HepG2 (cell line): ENCODE results near the gene NISCH. TPM values are rescaled to one million over a fixed set of nuclear protein-coding genes. Genes with fewer than 3 reads are reported as not detected.

ENCODE experiments used
- ARNT ChIP-seq: fragments of 450-650 bp; IDR thresholded peaks from 2 replicates; pipeline ENCODE4 v1.6.1; 2017
- EED ChIP-seq: sonication (generic); formaldehyde crosslinking; IDR thresholded peaks from 2 replicates; pipeline ENCODE4 v1.5.0; 2020; ENCODE audit warnings: mild to moderate bottlenecking, missing genetic modification reagents
- KAT2B ChIP-seq: fragments of 150-350 bp; IDR thresholded peaks from 2 replicates; pipeline ENCODE4 v1.6.1; 2014; ENCODE audit warnings: low read depth, low read length, borderline replicate concordance
- KDM5B ChIP-seq: sonication (generic); formaldehyde crosslinking; IDR thresholded peaks from 2 replicates; pipeline ENCODE4 v1.4.0; 2020; ENCODE audit warnings: missing genetic modification reagents, mild to moderate bottlenecking, borderline replicate concordance
- NAIF1 ChIP-seq: sonication (generic); formaldehyde crosslinking; IDR thresholded peaks from 2 replicates; pipeline ENCODE4 v1.5.0; 2020; ENCODE audit warnings: mild to moderate bottlenecking, missing genetic modification reagents, borderline replicate concordance
- PHB2 ChIP-seq: fragments of 450-650 bp; IDR thresholded peaks from 2 replicates; pipeline ENCODE4 v1.6.1; 2018; ENCODE audit not compliant: partially characterized antibody
- TBX2 ChIP-seq: sonication (generic); formaldehyde crosslinking; IDR thresholded peaks from 2 replicates; pipeline ENCODE4 v1.5.0; 2020; ENCODE audit warnings: missing genetic modification reagents, mild to moderate bottlenecking, borderline replicate concordance
- ZFY ChIP-seq: sonication (generic); formaldehyde crosslinking; IDR thresholded peaks from 2 replicates; pipeline ENCODE4 v1.4.0; 2020; ENCODE audit warnings: missing genetic modification reagents
- ZNF224 ChIP-seq: sonication (generic); formaldehyde crosslinking; IDR thresholded peaks from 2 replicates; pipeline ENCODE4 v1.5.0; 2020; ENCODE audit warnings: mild to moderate bottlenecking, missing genetic modification reagents
- polyA plus RNA-seq, 8 experiments: library from polyadenylated mRNA; depleted of rRNA in 3 of 8; stranded (reverse) in 7 of 8; unstranded in 1 of 8; fragments of >200 nt; fragmentation: Illumina TruSeq in 4 of 8; extraction: Trizol in 4 of 8; gene quantifications; 2 replicates each; pipeline versions ENCODE4 v1.2.1 to v1.2.3, GENCODE V29; 2011 to 2016; ENCODE audit warnings: low read depth in 4 of 8, missing spikeins in 1 of 8, mixed read lengths in 1 of 8; ENCODE audit not compliant: insufficient read depth in 1 of 8
- total RNA-seq, 5 experiments: library from RNA; depleted of rRNA; stranded (reverse); fragments of >200 nt; fragmentation: Illumina TruSeq; extraction: Trizol; gene quantifications; 2 replicates each; pipeline ENCODE4 v1.2.3, GENCODE V29; 2016; ENCODE audit warnings: low read depth in 1 of 5
- TF ChIP-seq, protein P1 (sequence below): sonication (generic); formaldehyde crosslinking; IDR thresholded peaks from 2 replicates; pipeline ENCODE4 v1.8.1; 2022; ENCODE audit warnings: low read depth, mild to moderate bottlenecking, missing genetic modification reagents
- TF ChIP-seq, protein P2 (sequence below): sonication (generic); formaldehyde crosslinking; IDR thresholded peaks from 2 replicates; pipeline ENCODE4 v1.4.0; 2020; ENCODE audit warnings: missing genetic modification reagents
- TF ChIP-seq, protein P3 (sequence below): sonication (generic); formaldehyde crosslinking; IDR thresholded peaks from 2 replicates; pipeline ENCODE4 v1.4.0; 2020; ENCODE audit warnings: missing genetic modification reagents; ENCODE audit errors: not compliant biosample characterization
- TF ChIP-seq, protein P4 (sequence below): sonication (generic); formaldehyde crosslinking; IDR thresholded peaks from 2 replicates; pipeline ENCODE4 v1.5.1; 2020; ENCODE audit warnings: mild to moderate bottlenecking, missing genetic modification reagents, borderline replicate concordance
- TF ChIP-seq, protein P5 (sequence below): sonication (generic); formaldehyde crosslinking; IDR thresholded peaks from 2 replicates; pipeline ENCODE4 v1.8.0; 2022; ENCODE audit warnings: mild to moderate bottlenecking, missing genetic modification reagents, moderate library complexity

NISCH gene
- total and polyA plus RNA-seq, 2 of the 13 experiments (the other 11 are each of a cell fraction or from before 2014, with no cell fraction given): 27.0 to 47.6 TPM

DNA sequence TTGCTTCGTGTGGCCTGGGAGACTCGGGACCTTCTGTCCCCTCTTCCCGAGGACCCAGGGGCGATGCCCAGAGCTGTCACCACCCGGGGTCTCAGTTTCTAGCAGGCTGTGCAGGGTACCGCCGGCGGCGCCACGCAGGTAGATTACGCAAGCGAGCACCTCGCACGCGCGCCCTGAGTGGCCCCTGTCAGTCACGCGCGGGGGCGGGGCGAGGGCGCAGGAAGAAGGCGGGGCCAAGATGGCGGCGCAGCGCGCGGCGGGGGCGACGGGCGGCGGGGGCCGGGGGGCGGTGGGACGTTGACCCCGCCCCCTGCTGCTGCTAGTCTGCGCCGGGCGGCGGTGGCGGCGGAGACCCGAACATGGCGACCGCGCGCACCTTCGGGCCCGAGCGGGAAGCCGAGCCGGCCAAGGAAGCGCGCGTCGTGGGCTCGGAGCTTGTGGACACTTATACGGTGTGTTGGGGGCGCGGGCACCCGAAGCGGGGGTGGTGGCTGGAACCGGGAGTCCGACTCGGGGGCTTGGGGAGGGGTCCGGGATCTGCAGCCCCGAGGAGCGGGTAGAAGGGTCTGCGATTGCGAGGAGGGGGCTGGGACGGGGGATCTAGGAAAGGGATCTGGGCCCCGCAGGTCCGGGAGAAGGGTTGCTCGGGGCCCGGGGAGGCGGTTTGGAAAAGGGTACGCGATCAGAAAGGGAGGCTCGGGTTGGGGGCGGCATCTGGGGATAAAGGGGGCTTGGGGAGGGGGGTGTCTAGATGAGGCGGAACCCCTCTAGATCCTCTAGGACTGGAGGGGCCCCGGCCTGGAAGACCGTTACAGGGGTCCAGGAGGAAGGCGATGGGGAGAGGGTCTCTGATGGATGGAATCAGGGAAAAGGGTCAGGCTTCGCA lies at the start of gene NISCH (continued):
- TF ChIP-seq, protein P1, sequence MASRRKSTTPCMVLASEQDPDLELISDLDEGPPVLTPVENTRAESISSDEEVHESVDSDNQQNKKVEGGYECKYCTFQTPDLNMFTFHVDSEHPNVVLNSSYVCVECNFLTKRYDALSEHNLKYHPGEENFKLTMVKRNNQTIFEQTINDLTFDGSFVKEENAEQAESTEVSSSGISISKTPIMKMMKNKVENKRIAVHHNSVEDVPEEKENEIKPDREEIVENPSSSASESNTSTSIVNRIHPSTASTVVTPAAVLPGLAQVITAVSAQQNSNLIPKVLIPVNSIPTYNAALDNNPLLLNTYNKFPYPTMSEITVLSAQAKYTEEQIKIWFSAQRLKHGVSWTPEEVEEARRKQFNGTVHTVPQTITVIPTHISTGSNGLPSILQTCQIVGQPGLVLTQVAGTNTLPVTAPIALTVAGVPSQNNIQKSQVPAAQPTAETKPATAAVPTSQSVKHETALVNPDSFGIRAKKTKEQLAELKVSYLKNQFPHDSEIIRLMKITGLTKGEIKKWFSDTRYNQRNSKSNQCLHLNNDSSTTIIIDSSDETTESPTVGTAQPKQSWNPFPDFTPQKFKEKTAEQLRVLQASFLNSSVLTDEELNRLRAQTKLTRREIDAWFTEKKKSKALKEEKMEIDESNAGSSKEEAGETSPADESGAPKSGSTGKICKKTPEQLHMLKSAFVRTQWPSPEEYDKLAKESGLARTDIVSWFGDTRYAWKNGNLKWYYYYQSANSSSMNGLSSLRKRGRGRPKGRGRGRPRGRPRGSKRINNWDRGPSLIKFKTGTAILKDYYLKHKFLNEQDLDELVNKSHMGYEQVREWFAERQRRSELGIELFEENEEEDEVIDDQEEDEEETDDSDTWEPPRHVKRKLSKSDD (CRISPR knock-in tag): peak; percentile 84; the same call in 1 of the 2 replicates
- no peak for TF ChIP-seq PHB2
- TF ChIP-seq ZNF224: no peak
- no peak for TF ChIP-seq KAT2B
- TF ChIP-seq EED (CRISPR knock-in tag): no peak
- no peak for TF ChIP-seq NAIF1 (CRISPR knock-in tag)
- TF ChIP-seq, protein P2, sequence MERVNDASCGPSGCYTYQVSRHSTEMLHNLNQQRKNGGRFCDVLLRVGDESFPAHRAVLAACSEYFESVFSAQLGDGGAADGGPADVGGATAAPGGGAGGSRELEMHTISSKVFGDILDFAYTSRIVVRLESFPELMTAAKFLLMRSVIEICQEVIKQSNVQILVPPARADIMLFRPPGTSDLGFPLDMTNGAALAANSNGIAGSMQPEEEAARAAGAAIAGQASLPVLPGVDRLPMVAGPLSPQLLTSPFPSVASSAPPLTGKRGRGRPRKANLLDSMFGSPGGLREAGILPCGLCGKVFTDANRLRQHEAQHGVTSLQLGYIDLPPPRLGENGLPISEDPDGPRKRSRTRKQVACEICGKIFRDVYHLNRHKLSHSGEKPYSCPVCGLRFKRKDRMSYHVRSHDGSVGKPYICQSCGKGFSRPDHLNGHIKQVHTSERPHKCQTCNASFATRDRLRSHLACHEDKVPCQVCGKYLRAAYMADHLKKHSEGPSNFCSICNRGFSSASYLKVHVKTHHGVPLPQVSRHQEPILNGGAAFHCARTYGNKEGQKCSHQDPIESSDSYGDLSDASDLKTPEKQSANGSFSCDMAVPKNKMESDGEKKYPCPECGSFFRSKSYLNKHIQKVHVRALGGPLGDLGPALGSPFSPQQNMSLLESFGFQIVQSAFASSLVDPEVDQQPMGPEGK: peak; percentile 81
- no peak for TF ChIP-seq ARNT
- TF ChIP-seq, protein P3, sequence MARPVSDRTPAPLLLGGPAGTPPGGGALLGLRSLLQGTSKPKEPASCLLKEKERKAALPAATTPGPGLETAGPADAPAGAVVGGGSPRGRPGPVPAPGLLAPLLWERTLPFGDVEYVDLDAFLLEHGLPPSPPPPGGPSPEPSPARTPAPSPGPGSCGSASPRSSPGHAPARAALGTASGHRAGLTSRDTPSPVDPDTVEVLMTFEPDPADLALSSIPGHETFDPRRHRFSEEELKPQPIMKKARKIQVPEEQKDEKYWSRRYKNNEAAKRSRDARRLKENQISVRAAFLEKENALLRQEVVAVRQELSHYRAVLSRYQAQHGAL (CRISPR knock-in tag): no peak
- TF ChIP-seq ZFY (CRISPR knock-in tag): peak; percentile 37
- TF ChIP-seq KDM5B (CRISPR knock-in tag): peak; percentile 78
- peak; percentile 84 for TF ChIP-seq TBX2 (CRISPR knock-in tag)
- TF ChIP-seq, protein P4, sequence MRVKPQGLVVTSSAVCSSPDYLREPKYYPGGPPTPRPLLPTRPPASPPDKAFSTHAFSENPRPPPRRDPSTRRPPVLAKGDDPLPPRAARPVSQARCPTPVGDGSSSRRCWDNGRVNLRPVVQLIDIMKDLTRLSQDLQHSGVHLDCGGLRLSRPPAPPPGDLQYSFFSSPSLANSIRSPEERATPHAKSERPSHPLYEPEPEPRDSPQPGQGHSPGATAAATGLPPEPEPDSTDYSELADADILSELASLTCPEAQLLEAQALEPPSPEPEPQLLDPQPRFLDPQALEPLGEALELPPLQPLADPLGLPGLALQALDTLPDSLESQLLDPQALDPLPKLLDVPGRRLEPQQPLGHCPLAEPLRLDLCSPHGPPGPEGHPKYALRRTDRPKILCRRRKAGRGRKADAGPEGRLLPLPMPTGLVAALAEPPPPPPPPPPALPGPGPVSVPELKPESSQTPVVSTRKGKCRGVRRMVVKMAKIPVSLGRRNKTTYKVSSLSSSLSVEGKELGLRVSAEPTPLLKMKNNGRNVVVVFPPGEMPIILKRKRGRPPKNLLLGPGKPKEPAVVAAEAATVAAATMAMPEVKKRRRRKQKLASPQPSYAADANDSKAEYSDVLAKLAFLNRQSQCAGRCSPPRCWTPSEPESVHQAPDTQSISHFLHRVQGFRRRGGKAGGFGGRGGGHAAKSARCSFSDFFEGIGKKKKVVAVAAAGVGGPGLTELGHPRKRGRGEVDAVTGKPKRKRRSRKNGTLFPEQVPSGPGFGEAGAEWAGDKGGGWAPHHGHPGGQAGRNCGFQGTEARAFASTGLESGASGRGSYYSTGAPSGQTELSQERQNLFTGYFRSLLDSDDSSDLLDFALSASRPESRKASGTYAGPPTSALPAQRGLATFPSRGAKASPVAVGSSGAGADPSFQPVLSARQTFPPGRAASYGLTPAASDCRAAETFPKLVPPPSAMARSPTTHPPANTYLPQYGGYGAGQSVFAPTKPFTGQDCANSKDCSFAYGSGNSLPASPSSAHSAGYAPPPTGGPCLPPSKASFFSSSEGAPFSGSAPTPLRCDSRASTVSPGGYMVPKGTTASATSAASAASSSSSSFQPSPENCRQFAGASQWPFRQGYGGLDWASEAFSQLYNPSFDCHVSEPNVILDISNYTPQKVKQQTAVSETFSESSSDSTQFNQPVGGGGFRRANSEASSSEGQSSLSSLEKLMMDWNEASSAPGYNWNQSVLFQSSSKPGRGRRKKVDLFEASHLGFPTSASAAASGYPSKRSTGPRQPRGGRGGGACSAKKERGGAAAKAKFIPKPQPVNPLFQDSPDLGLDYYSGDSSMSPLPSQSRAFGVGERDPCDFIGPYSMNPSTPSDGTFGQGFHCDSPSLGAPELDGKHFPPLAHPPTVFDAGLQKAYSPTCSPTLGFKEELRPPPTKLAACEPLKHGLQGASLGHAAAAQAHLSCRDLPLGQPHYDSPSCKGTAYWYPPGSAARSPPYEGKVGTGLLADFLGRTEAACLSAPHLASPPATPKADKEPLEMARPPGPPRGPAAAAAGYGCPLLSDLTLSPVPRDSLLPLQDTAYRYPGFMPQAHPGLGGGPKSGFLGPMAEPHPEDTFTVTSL (CRISPR knock-in tag): 0 out of 2 replicates have a peak, but pooled peaks have one; percentile 36
- TF ChIP-seq, protein P5, sequence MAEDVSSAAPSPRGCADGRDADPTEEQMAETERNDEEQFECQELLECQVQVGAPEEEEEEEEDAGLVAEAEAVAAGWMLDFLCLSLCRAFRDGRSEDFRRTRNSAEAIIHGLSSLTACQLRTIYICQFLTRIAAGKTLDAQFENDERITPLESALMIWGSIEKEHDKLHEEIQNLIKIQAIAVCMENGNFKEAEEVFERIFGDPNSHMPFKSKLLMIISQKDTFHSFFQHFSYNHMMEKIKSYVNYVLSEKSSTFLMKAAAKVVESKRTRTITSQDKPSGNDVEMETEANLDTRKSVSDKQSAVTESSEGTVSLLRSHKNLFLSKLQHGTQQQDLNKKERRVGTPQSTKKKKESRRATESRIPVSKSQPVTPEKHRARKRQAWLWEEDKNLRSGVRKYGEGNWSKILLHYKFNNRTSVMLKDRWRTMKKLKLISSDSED (CRISPR knock-in tag): no peak
